Measurements from ENCODE around the gene DOCK9.

DOCK9 gene

DNA sequence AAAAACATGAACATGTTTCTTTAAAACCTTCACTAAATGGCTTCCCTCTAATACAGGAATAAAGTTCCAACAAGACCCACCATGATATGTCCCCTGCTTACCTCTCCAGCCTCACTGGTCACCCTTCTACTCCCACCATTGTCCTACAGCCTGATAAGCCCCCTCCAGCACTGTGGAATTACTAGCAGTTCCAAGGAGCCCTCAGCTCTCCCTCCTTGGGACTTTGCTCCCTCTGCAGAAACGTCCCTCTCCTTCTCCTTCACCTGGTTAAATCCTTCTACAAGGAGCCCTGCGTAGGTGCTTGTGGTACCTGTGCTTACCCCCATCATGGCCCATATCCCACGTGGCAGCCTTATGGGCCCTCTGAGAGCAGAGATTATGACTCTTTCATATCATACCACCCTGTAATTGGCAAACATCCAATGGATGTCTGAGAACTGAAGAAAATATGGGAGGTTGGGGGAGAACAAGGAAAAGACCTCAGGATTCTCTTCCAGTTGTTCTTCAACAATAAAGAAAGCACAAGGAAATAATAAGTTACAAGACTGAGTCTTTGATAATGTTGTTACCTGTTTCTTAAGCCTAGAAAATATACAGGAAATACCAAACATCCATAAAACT lies 26.1 kb upstream of the DOCK9 start:
- Histone ChIP-seq H3K4me1 (ENCODE audit: insufficient read depth, low read length) (peaks cover 6% of the 10 kb centered on the region; the same call in 1 of the 2 replicates), H3K9me3 (ENCODE audit: control insufficient read depth, insufficient read depth, low read length) (no peaks in the 10 kb centered on the region), H3K9ac (ENCODE audit: low read depth, low read length) (no peak overlapping the region), H3K36me3 (ENCODE audit: insufficient read depth, low read length) (no peaks in the 10 kb centered on the region)

- H3K36me3 ChIP-seq (ENCODE audit: insufficient read depth, low read length): no peaks in the 10 kb centered on the region
- peaks cover 6% of the 10 kb centered on the region; the same call in 1 of the 2 replicates for H3K4me1 ChIP-seq (ENCODE audit: insufficient read depth, low read length)
- H3K9me3 ChIP-seq (ENCODE audit: control insufficient read depth, insufficient read depth, low read length): no peaks in the 10 kb centered on the region
Observed at GRCh38 chr13:99003186-99003585, 25.3 kb upstream of the DOCK9 start.

DNA sequence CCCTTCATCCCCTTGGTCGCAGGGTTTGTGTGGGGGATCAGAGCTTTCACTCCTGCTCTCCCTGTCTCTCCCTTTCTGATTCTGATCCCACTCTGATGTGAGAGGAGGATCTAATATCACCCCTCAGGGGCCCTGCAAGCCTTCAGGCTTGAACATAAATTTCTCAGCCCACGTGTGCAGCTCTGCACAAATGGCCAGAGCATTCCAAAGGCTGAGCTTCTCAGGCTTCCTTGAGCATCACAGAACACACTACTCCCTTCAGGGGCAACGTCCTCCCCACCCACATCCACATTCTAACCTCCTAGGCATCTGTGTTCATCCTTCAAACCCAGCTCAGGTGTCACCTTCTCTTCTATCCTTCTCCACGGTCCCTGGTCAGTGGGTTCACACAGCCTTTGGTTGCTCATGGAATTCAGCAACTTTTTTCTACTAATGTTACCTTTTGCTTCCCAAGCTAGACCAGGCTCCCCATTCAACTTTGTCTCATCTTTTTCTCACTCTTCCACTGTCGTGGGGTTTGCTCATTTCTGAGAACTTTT lies 24.4 kb upstream of the DOCK9 start:
- Histone ChIP-seq H3K36me3 (ENCODE audit: insufficient read depth, low read length) (no peaks in the 10 kb centered on the region), H3K9me3 (ENCODE audit: control insufficient read depth, insufficient read depth, low read length) (no peaks in the 10 kb centered on the region), H3K4me1 (ENCODE audit: insufficient read depth, low read length) (peaks cover 6% of the 10 kb centered on the region; the same call in 1 of the 2 replicates), H3K9ac (ENCODE audit: low read depth, low read length) (no peak overlapping the region)

More at GRCh38 chr13:99003186-99003585, 25.3 kb upstream of the DOCK9 start:
- H3K9ac ChIP-seq (ENCODE audit: low read depth, low read length): no peak overlapping the region

DNA sequence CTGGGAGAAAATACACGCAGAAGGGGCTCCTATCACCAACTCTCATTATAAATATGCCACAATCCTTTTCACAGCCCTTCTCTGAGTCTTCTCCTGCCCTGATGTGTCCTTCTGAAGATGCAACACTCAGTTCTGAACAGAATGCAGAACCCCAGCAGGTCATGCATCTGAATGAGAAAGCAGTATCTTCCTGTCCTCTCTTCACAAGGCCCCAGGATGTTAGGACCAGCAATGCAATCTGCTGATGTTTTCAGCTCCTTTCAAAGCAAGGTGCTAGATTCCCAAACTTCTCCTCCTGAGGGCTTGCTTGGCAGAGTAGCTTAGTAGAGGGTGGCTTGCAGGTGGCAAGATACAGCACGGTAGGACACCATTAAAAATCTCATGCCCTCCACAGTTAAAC lies 22.3 kb upstream of the DOCK9 start:
- Histone ChIP-seq H3K9ac (ENCODE audit: low read depth, low read length) (no peak overlapping the region), H3K4me1 (ENCODE audit: insufficient read depth, low read length) (peaks cover 6% of the 10 kb centered on the region; the same call in 1 of the 2 replicates), H3K36me3 (ENCODE audit: insufficient read depth, low read length) (no peaks in the 10 kb centered on the region), H3K9me3 (ENCODE audit: control insufficient read depth, insufficient read depth, low read length) (no peaks in the 10 kb centered on the region)

- Histone ChIP-seq H3K4me1 (ENCODE audit: insufficient read depth, low read length) (peaks cover 6% of the 10 kb centered on the region; the same call in 1 of the 2 replicates), H3K36me3 (ENCODE audit: insufficient read depth, low read length) (no peaks in the 10 kb centered on the region), H3K9ac (ENCODE audit: low read depth, low read length) (no peak overlapping the region), H3K9me3 (ENCODE audit: control insufficient read depth, insufficient read depth, low read length) (no peaks in the 10 kb centered on the region)
Observed at GRCh38 chr13:98999639-98999952, 21.7 kb upstream of the DOCK9 start.

DNA sequence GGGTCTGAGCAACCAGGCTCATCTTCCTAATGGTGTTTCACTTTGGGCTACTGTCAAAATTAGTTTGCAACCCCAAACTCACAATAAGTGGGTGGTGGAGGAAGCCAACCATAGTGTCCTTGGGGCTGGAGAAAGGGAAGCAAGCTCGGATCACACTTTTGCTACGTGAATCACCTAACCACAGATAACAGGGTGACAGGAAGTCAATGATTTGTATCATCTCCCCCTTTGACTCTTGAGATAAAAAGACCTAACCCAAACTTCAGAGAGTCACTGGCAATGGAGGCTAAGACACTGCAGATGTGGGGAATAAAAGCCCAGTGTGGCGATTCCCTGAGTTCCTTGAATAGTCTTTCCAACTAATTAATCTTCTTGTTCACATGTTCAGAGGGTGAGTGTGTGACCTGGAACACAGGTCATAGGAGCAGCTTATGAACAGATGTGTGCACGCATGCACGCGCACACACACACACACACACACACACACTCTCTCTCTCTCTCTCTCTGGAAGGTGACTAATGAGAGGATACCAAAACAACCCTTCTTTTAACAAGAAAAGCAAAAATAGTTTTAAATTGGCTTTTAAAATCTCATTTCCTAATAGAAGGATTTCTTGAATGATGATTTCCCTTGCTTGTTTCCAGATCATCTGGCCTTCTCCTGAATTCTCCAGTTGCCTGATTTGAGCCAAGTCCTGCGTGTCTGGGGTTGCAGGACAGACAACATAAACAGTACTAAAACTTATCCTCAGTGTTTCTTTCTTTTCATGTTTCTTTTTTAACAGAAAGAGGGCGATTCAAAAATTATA lies 21.2 kb upstream of the DOCK9 start:
- Histone ChIP-seq H3K9ac (ENCODE audit: low read depth, low read length) (no peak overlapping the region), H3K9me3 (ENCODE audit: control insufficient read depth, insufficient read depth, low read length) (no peaks in the 10 kb centered on the region), H3K36me3 (ENCODE audit: insufficient read depth, low read length) (no peaks in the 10 kb centered on the region), H3K4me1 (ENCODE audit: insufficient read depth, low read length) (peaks cover 9% of the 10 kb centered on the region)

DNA sequence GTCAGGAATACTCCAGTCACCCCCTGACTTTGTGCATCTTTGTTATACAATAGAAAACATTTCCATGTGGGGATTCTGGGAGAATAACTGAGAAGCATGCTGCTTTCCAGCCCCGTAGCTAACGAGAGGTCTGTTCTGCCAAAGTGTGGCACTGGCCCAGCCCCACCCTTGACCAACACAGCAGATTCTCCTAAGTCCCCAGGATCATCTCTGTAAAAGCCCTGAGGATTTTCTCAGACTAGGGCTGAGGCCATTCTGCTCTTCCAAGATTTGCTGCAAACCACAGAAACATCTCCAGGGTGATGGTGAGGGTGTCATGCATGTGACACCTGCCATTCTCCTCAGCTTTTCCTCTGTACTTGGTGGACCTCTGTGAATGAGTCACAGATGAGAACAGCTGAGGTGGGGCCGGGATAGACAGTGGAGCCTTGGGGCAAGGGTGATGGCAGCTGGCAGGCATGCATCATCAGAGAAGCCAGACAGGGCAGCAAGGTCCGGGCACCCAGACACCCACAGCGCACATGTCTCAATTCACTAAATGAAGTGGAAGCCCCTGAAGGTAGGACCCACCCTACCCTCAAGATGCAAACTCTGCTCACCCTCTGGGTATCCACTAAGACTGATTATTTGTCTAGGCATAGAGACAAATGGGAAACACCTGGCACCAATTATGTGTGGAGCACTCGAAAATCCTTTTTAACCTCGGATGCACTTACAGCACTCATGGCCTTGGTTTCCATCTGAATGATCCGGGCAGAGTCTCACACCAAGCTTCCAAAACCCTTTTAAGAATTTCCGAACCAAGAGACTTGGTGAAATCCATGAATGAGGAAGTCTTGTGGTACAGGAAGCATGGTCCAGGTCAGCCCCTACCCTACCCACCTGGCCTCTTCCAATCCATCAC lies 20.1 kb upstream of the DOCK9 start:
- no peak overlapping the region for H3K9ac ChIP-seq (ENCODE audit: low read depth, low read length)
- no peaks in the 10 kb centered on the region for H3K36me3 ChIP-seq (ENCODE audit: insufficient read depth, low read length)
- peaks cover 10% of the 10 kb centered on the region for H3K4me1 ChIP-seq (ENCODE audit: insufficient read depth, low read length)
- H3K9me3 ChIP-seq (ENCODE audit: control insufficient read depth, insufficient read depth, low read length): no peaks in the 10 kb centered on the region

DNA sequence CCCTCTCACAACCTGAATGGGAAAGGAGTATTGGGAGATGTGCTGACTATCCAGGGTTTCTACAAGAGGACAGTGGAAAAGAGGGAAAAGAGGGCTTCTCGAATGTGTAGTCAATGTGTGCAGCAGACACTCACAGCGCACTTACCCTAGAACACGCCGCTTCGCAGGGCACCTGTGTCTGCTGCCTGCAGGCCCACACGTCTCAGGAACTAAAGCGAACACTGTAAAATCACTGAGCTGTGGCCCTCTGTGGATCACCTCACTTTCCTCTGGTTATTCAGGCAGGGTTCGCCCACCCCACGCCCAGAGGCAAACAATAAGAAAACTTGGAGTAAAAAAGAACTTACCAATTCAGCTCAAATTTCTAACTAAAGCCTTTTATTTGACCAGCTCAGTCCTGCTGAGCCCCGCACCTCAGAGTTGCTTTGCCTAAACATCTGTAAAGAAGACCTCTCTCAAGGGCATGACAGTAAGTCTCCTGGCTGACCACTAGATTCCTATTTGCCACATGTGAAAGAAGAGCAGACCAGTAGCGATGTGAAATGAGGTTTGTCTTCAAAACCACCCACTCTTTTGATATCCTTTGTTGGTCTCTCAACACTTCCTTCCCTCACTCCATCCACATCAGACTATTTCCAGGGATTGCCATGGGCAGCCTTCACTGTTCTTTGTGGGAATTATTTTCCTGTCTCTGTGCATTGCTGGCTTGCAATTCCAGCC lies 19.3 kb upstream of the DOCK9 start:
- Histone ChIP-seq H3K36me3 (ENCODE audit: insufficient read depth, low read length) (no peaks in the 10 kb centered on the region), H3K9me3 (ENCODE audit: control insufficient read depth, insufficient read depth, low read length) (no peaks in the 10 kb centered on the region), H3K9ac (ENCODE audit: low read depth, low read length) (no peak overlapping the region), H3K4me1 (ENCODE audit: insufficient read depth, low read length) (peaks cover 10% of the 10 kb centered on the region)

GRCh38 chr13:98996046-98996445 lies 18.2 kb upstream of the DOCK9 start:
- Histone ChIP-seq H3K9me3 (ENCODE audit: control insufficient read depth, insufficient read depth, low read length) (no peaks in the 10 kb centered on the region), H3K9ac (ENCODE audit: low read depth, low read length) (no peak overlapping the region), H3K36me3 (ENCODE audit: insufficient read depth, low read length) (no peaks in the 10 kb centered on the region), H3K4me1 (ENCODE audit: insufficient read depth, low read length) (peaks cover 10% of the 10 kb centered on the region)

GRCh38 chr13:98994896-98995295 lies 17.0 kb upstream of the DOCK9 start:
- Histone ChIP-seq H3K4me1 (ENCODE audit: insufficient read depth, low read length) (peaks cover 4% of the 10 kb centered on the region), H3K9me3 (ENCODE audit: control insufficient read depth, insufficient read depth, low read length) (no peaks in the 10 kb centered on the region), H3K36me3 (ENCODE audit: insufficient read depth, low read length) (no peaks in the 10 kb centered on the region), H3K9ac (ENCODE audit: low read depth, low read length) (no peak overlapping the region)

DNA sequence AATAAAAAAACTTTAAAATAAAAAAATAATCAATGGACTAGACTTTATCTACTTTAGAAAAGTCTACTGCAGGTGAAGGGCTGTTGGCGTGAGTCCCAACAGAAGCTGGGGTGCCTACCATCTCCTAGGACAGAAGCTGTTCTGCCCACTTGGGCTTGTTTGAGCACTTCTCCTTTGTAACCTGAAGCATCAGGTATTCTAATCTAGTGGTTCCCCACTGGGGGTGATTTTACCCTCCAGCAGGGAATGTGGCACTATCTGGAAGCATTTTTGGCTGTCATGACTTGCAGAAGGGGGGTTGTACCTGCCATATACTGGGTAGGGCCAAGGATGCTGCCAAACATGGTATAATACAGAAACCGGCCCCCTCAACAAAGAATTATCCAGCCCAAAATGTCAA lies 16.2 kb upstream of the DOCK9 start:
- H3K9ac ChIP-seq (ENCODE audit: low read depth, low read length): no peak overlapping the region

DNA sequence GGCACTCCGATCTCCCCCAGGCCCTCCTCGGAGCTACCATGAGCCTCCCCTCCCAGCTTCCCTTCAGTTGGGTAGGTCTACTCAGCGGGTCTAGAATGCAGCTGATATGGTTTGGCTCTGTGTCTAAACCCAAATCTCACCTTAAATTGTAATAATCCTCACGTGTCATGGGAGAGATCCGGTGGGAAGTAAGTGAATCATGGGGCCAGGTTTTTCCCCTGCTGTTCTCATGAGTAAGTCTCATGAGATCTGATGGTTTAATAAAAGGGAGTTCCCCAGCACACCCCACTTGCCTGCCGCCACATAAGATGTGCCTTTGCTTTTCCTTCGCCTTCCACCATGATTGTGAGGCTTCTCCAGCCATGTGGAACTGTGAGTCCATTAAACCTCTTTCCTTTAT lies 14.5 kb upstream of the DOCK9 start:
- Histone ChIP-seq H3K9me3 (ENCODE audit: control insufficient read depth, insufficient read depth, low read length) (no peaks in the 10 kb centered on the region), H3K9ac (ENCODE audit: low read depth, low read length) (no peak overlapping the region), H3K4me1 (ENCODE audit: insufficient read depth, low read length) (peaks cover 4% of the 10 kb centered on the region)

More for the DNA sequence above, 16.2 kb upstream of the DOCK9 start:
- H3K36me3 ChIP-seq (ENCODE audit: insufficient read depth, low read length): no peaks in the 10 kb centered on the region
- no peaks in the 10 kb centered on the region for H3K9me3 ChIP-seq (ENCODE audit: control insufficient read depth, insufficient read depth, low read length)
- peaks cover 4% of the 10 kb centered on the region for H3K4me1 ChIP-seq (ENCODE audit: insufficient read depth, low read length)

GRCh38 chr13:98990701-98991100 lies 12.8 kb upstream of the DOCK9 start:
- Histone ChIP-seq H3K36me3 (ENCODE audit: insufficient read depth, low read length) (no peaks in the 10 kb centered on the region), H3K9me3 (ENCODE audit: control insufficient read depth, insufficient read depth, low read length) (no peaks in the 10 kb centered on the region), H3K9ac (ENCODE audit: low read depth, low read length) (no peak overlapping the region), H3K4me1 (ENCODE audit: insufficient read depth, low read length) (peaks cover 10% of the 10 kb centered on the region)

More for the DNA sequence above, 14.5 kb upstream of the DOCK9 start:
- no peaks in the 10 kb centered on the region for H3K36me3 ChIP-seq (ENCODE audit: insufficient read depth, low read length)

Data from ES-I3 (cell line).